Mucosa of descending colon (tissue), 3 donors: Measurements from ENCODE around the gene LNX1. TPM values are rescaled to one million over a fixed set of nuclear protein-coding genes. Genes with fewer than 3 reads are reported as not detected.

Source experiments
- ATAC-seq: fragments of 200-7000 bp; cut with Tn5 transposase; one replicate; pipeline ENCODE4 v1.9.1; 2020; ENCODE audit warnings: mild to moderate bottlenecking, moderate library complexity
- DNase-seq, 3 donors: peaks; one replicate each; pipeline ENCODE4 v3.0.0-alpha.2; 2020
- H3K36me3 ChIP-seq: fragments of 200-600 bp; one replicate; pipeline ENCODE4 v1.8.0; 2021; ENCODE audit warnings: low read depth, mild to moderate bottlenecking
- H3K4me1 ChIP-seq: fragments of 200-600 bp; one replicate; pipeline ENCODE4 v1.8.0; 2021; ENCODE audit warnings: low read depth, mild to moderate bottlenecking
- H3K4me3 ChIP-seq: fragments of 200-600 bp; one replicate; pipeline ENCODE4 v1.8.0; 2021; ENCODE audit warnings: mild to moderate bottlenecking
- H3K9me3 ChIP-seq: fragments of 200-600 bp; one replicate; pipeline ENCODE4 v1.8.0; 2021; ENCODE audit warnings: mild to moderate bottlenecking
- intact Hi-C, 2 donors: fragments of 100-400 bp; cut with DNase I in 1 of 2; cut with micrococcal nuclease in 1 of 2; formaldehyde crosslinking; loops; one replicate each; pipeline versions ENCODE4 v1.11.0 to v1.11.1; 2022; cut with DNase I, micrococcal nuclease
- total RNA-seq, 3 donors: library from RNA; stranded (reverse); fragmentation: NEBNext Ultra II Directional in 2 of 3; extraction: Animal tissue kit (Norgen Biotek cat#: 25700) in 2 of 3; gene quantifications; one replicate each; pipeline versions ENCODE4 v1.2.1 to v1.2.4, GENCODE V29; 2021 to 2023
- TF ChIP-seq, protein P1 (sequence below): fragments of 200-600 bp; IDR thresholded peaks from one replicate; pipeline ENCODE4 v1.8.0; 2022; ENCODE audit warnings: antibody characterized with exemption, mild to moderate bottlenecking
- donor health status: DM: no; HTN: no; CAD: no; lungs with moderate emphysema.
- donor health status: DM: no; HTN: no; CAD: no.
- donor health status: DM: no; HTN: yes; CAD: no.

Gene LNX1
- total RNA-seq, 3 donors from 2014 or later = 8.2 to 24.3 (median 23.2) TPM

DNA sequence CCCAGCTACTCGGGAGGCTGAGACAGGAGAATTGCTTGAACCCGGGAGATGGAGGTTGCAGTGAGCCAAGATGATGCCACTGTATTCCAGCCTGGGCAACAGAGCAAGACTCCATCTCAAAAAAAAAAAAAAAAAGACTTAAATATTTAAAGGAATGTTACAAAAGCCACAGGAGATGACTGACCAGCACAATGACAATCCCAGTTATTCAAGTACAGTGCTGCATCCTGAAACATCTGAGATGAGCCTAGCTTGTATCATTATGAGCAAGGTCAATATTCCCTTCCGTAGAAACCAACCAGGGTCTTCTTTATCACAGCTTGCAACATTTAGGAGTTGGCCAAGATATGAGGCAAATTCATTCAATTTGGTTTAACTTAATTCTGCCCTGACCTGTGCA lies 38.6 kb downstream of the LNX1 start:
- intact Hi-C loops = no loop called here
- TF ChIP-seq, protein P1, sequence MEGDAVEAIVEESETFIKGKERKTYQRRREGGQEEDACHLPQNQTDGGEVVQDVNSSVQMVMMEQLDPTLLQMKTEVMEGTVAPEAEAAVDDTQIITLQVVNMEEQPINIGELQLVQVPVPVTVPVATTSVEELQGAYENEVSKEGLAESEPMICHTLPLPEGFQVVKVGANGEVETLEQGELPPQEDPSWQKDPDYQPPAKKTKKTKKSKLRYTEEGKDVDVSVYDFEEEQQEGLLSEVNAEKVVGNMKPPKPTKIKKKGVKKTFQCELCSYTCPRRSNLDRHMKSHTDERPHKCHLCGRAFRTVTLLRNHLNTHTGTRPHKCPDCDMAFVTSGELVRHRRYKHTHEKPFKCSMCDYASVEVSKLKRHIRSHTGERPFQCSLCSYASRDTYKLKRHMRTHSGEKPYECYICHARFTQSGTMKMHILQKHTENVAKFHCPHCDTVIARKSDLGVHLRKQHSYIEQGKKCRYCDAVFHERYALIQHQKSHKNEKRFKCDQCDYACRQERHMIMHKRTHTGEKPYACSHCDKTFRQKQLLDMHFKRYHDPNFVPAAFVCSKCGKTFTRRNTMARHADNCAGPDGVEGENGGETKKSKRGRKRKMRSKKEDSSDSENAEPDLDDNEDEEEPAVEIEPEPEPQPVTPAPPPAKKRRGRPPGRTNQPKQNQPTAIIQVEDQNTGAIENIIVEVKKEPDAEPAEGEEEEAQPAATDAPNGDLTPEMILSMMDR = no peak
- no peak overlapping the region for H3K4me3 ChIP-seq
- ATAC-seq (no peak), DNase-seq (no peak)
- H3K4me1 ChIP-seq = no peaks in the 10 kb centered on the region
- H3K36me3 ChIP-seq = no peaks in the 10 kb centered on the region
- H3K9me3 ChIP-seq = no peaks in the 10 kb centered on the region

- Histone ChIP-seq H3K36me3 (no peaks in the 10 kb centered on the region), H3K4me3 (no peak overlapping the region), H3K9me3 (no peaks in the 10 kb centered on the region), H3K4me1 (no peaks in the 10 kb centered on the region)
- no peak for ATAC-seq
- DNase-seq = no peak
- intact Hi-C loops = no loop called here
- TF ChIP-seq, protein P1 = no peak
Measured at GRCh38 chr4:53551958-53552357, 39.3 kb downstream of the LNX1 start.

GRCh38 chr4:53551281-53551864 lies 39.9 kb downstream of the LNX1 start:
- ATAC-seq = no peak
- no peaks in the 10 kb centered on the region for H3K36me3 ChIP-seq
- TF ChIP-seq, protein P1 = no peak
- intact Hi-C loops = no loop called here
- H3K4me3 ChIP-seq = no peak overlapping the region
- DNase-seq = no peak
- H3K4me1 ChIP-seq = no peaks in the 10 kb centered on the region
- no peaks in the 10 kb centered on the region for H3K9me3 ChIP-seq

- H3K4me1 ChIP-seq = no peaks in the 10 kb centered on the region
- TF ChIP-seq, protein P1 = no peak
- H3K9me3 ChIP-seq = no peaks in the 10 kb centered on the region
- intact Hi-C loops = no loop called here
- ATAC-seq (no peak), DNase-seq (no peak)
- H3K36me3 ChIP-seq = no peaks in the 10 kb centered on the region
- H3K4me3 ChIP-seq = no peak overlapping the region
Measured at GRCh38 chr4:53548662-53549061, 42.6 kb downstream of the LNX1 start.

- intact Hi-C loops = no loop called here
- Histone ChIP-seq H3K4me3 (no peak overlapping the region), H3K9me3 (no peaks in the 10 kb centered on the region), H3K4me1 (no peaks in the 10 kb centered on the region), H3K36me3 (no peaks in the 10 kb centered on the region)
- no peak for ATAC-seq
- DNase-seq = no peak
- TF ChIP-seq, protein P1 = no peak
Measured at GRCh38 chr4:53547983-53548382, 43.3 kb downstream of the LNX1 start.
